Measurements from ENCODE around the gene PDIA3.

Gene PDIA3

GRCh38 chr15:43777267-43777914, 31.2 kb downstream of the PDIA3 start:
- in situ Hi-C loops (cut with MboI; ENCODE audit: low pct_unique_long_range_greater_than_20kb, low sequenced_read_pairs, unreplicated experiment): no loop called here
- TF ChIP-seq CTCF (IDR thresholded peaks at IDR 0.05; ENCODE audit: extremely low read depth, insufficient read depth, missing control alignments): peak; percentile 82
- DNase-seq (ENCODE audit: low spot score): peak; percentile 76

- in situ Hi-C loops (cut with MboI; ENCODE audit: low pct_unique_long_range_greater_than_20kb, low sequenced_read_pairs, unreplicated experiment): no loop called here
- DNase-seq (ENCODE audit: low spot score): no peak
- no peak for TF ChIP-seq CTCF (IDR thresholded peaks at IDR 0.05; ENCODE audit: extremely low read depth, insufficient read depth, missing control alignments)
Observed at GRCh38 chr15:43779016-43779415, 32.8 kb downstream of the PDIA3 start.

- in situ Hi-C loops (cut with MboI; ENCODE audit: low pct_unique_long_range_greater_than_20kb, low sequenced_read_pairs, unreplicated experiment): no loop called here
- TF ChIP-seq CTCF (IDR thresholded peaks at IDR 0.05; ENCODE audit: extremely low read depth, insufficient read depth, missing control alignments): no peak
- DNase-seq (ENCODE audit: low spot score): peak; percentile 44
Observed at GRCh38 chr15:43789409-43789808, 43.2 kb downstream of the PDIA3 start.

GRCh38 chr15:43791993-43792760, 45.9 kb downstream of the PDIA3 start, which contains the start of gene SERF2:
Gene SERF2 (plus strand): TSS chr15:43792320. CDS start chr15:43792377, 57 bp downstream.
- in situ Hi-C loops (cut with MboI; ENCODE audit: low pct_unique_long_range_greater_than_20kb, low sequenced_read_pairs, unreplicated experiment): no loop called here
- no peak for TF ChIP-seq CTCF (IDR thresholded peaks at IDR 0.05; ENCODE audit: extremely low read depth, insufficient read depth, missing control alignments)
- DNase-seq (ENCODE audit: low spot score): peak; percentile 97

- TF ChIP-seq CTCF (IDR thresholded peaks at IDR 0.05; ENCODE audit: extremely low read depth, insufficient read depth, missing control alignments): no peak
- in situ Hi-C loops (cut with MboI; ENCODE audit: low pct_unique_long_range_greater_than_20kb, low sequenced_read_pairs, unreplicated experiment): no loop called here
- DNase-seq (ENCODE audit: low spot score): peak; percentile 40
Observed at GRCh38 chr15:43792761-43793476, 46.7 kb downstream of the PDIA3 start.

- in situ Hi-C loops (cut with MboI; ENCODE audit: low pct_unique_long_range_greater_than_20kb, low sequenced_read_pairs, unreplicated experiment): no loop called here
- no peak for DNase-seq (ENCODE audit: low spot score)
- no peak for TF ChIP-seq CTCF (IDR thresholded peaks at IDR 0.05; ENCODE audit: extremely low read depth, insufficient read depth, missing control alignments)
Observed at GRCh38 chr15:43793647-43794046, 47.4 kb downstream of the PDIA3 start.
